Gastroesophageal sphincter (tissue), 3 donors: ENCODE results near the gene KIAA1217.

Experiments
- EP300 ChIP-seq: sonication (generic); formaldehyde crosslinking; IDR thresholded peaks from one replicate; pipeline ENCODE4 v1.6.1; 2017; ENCODE audit warnings: antibody characterized with exemption, mild to moderate bottlenecking
- POLR2A ChIP-seq, 2 donors: fragments of 450-650 bp; IDR thresholded peaks; one replicate each; pipeline ENCODE4 v1.6.1; 2017; ENCODE audit warnings: antibody characterized with exemption in 2 of 2, mild to moderate bottlenecking in 2 of 2, moderate library complexity in 1 of 2
- POLR2AphosphoS5 ChIP-seq: sonication (generic); formaldehyde crosslinking; IDR thresholded peaks from one replicate; pipeline ENCODE4 v1.6.1; 2017; ENCODE audit warnings: antibody characterized with exemption
- TF ChIP-seq, protein P1 (sequence below), 4 experiments: fragments of 200-600 bp in 2 of 4; fragments of 450-650 bp in 2 of 4; sonication (generic) in 1 of 4; IDR thresholded peaks; one replicate each; pipeline ENCODE4 v1.5.1; 2017 to 2019; ENCODE audit warnings: antibody characterized with exemption in 4 of 4, mild to moderate bottlenecking in 2 of 4, moderate library complexity in 2 of 4

DNA sequence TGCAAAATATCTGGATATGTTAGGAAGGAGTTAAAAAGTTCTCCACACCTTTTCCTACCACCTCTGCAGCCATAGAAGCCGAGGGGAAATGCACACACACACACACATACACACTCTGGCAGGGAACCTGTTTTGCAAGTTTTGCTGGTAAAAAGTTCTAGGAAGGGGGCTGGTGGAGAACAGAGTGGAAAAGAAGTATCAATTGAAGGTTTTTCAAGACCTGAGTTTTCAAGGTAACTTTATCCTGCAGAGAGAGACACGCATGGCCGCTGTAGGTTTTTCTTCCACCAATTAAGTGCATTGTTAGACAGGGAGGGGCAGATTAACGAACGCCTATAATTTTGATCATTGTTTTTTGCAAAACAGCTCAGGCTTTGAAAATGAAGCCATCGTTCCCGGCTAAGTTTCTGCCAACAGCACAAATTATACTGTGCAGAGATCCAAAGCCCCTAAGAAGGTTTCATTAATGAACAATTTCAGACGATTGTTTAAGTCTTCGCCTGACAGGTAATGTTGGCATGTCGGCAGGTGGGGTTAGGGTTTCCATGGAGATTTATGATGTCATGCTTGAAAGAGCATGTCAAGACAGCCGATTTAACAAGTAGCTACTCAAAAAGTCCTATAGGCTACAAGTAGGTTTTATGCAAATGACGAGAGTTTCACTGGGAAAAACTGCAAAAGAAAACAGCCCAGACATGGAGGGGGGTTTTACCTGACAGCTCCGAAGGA, 29.7 kb downstream of the KIAA1217 start:
- TF ChIP-seq POLR2A (IDR thresholded peaks at IDR 0.05) (no peak), POLR2AphosphoS5 (no peak), EP300 (no peak)
- TF ChIP-seq, protein P1, sequence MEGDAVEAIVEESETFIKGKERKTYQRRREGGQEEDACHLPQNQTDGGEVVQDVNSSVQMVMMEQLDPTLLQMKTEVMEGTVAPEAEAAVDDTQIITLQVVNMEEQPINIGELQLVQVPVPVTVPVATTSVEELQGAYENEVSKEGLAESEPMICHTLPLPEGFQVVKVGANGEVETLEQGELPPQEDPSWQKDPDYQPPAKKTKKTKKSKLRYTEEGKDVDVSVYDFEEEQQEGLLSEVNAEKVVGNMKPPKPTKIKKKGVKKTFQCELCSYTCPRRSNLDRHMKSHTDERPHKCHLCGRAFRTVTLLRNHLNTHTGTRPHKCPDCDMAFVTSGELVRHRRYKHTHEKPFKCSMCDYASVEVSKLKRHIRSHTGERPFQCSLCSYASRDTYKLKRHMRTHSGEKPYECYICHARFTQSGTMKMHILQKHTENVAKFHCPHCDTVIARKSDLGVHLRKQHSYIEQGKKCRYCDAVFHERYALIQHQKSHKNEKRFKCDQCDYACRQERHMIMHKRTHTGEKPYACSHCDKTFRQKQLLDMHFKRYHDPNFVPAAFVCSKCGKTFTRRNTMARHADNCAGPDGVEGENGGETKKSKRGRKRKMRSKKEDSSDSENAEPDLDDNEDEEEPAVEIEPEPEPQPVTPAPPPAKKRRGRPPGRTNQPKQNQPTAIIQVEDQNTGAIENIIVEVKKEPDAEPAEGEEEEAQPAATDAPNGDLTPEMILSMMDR (IDR thresholded peaks at IDR 0.05), result no peak
